ENCODE results near the gene TGM5. TPM values are rescaled to one million over a fixed set of nuclear protein-coding genes. Genes with fewer than 3 reads are reported as not detected.
"Not testable (repeated sequence)": the region's sequence is repeated elsewhere in the genome, so short reads cannot be mapped to it uniquely, and the experiment has no call there.

TGM5 gene
- total RNA-seq, 4 donors from 2014 or later = not detected

DNA sequence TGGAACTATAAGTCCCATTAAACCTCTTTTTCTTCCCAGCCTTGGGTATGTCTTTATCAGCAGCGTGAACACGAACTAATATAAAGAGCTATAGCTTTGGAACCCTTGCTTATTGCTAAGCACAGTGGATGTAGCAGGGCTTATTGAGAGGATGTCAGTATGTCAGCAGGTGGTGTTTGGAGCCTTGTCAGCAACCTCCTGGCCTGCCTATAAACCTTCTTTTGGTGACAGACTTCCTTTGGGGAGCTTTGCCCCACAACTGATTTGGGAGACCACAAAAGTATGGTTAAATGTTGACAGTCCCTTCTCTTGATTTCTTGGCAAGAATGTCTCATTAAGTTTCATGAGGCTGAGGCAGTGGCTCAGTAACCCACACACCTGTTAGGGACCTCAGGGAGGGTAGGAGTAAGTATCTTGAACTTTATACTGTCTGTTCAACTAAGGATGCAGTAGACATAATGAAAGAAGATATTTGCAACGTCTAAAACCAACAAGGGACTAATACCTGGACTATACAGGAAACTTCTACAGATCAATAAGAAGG lies 66.7 kb downstream of the TGM5 start:
- DNase-seq = no peak
- H3K9me3 ChIP-seq = no peaks in the 10 kb centered on the region
- no peak for TF ChIP-seq POLR2A (IDR thresholded peaks at IDR 0.05)
- no peak for TF ChIP-seq CTCF (IDR thresholded peaks at IDR 0.05)
- intact Hi-C loops (cut with DNase I; ENCODE audit: low total_unique reads) = no loop called here
- no peaks in the 10 kb centered on the region for H3K36me3 ChIP-seq
- H3K4me3 ChIP-seq = no peak overlapping the region
- H3K27ac ChIP-seq = no peak overlapping the region
- H3K27me3 ChIP-seq = no peaks in the 10 kb centered on the region
- no peaks in the 10 kb centered on the region for H3K4me1 ChIP-seq

GRCh38 chr15:43198992-43199391 lies 67.7 kb downstream of the TGM5 start:
- no peaks in the 10 kb centered on the region for H3K36me3 ChIP-seq
- no peaks in the 10 kb centered on the region for H3K27me3 ChIP-seq
- intact Hi-C loops (cut with DNase I; ENCODE audit: low total_unique reads) = no loop called here
- no peaks in the 10 kb centered on the region for H3K4me1 ChIP-seq
- H3K4me3 ChIP-seq = no peak overlapping the region
- DNase-seq = no peak
- no peak overlapping the region for H3K27ac ChIP-seq
- no peak for TF ChIP-seq POLR2A (IDR thresholded peaks at IDR 0.05)
- no peaks in the 10 kb centered on the region for H3K9me3 ChIP-seq

DNA sequence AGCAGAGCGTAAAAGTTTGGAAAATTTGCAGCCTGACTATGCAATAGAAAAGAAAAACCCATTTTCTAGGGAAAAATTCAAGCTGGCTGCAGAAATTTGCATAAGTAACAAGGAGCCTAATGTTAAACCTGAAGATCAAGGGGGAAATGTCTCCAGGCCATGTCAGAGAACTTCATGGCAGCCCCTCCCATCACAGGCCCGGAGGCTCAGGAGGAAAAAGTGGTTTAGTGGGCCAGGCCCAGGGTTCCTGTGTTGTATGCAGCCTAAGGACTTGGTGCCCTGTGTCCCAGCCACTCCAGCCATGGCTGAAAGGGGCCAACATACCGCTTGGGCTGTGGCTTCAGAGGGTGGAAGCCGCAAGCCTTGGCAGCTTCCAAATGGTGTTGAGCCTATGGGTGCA lies 68.2 kb downstream of the TGM5 start:
- H3K27ac ChIP-seq; H3K4me3 ChIP-seq; H3K4me1 ChIP-seq; DNase-seq; H3K27me3 ChIP-seq; intact Hi-C loops (cut with DNase I; ENCODE audit: low total_unique reads); H3K9me3 ChIP-seq; H3K36me3 ChIP-seq: not testable (repeated sequence)

- H3K36me3 ChIP-seq; H3K9me3 ChIP-seq; H3K27me3 ChIP-seq; H3K4me3 ChIP-seq; DNase-seq; intact Hi-C loops (cut with DNase I; ENCODE audit: low total_unique reads); H3K27ac ChIP-seq; H3K4me1 ChIP-seq: not testable (repeated sequence)
These were observed 69.0 kb downstream of the TGM5 start for GRCh38 chr15:43197773-43198172.

- TF ChIP-seq CTCF (IDR thresholded peaks at IDR 0.05) (no peak), POLR2A (IDR thresholded peaks at IDR 0.05) (no peak)
- DNase-seq = no peak
- no peaks in the 10 kb centered on the region for H3K36me3 ChIP-seq
- H3K4me3 ChIP-seq = no peak overlapping the region
- intact Hi-C loops (cut with DNase I; ENCODE audit: low total_unique reads) = no loop called here
- H3K27ac ChIP-seq = no peak overlapping the region
- H3K27me3 ChIP-seq = no peaks in the 10 kb centered on the region
- no peaks in the 10 kb centered on the region for H3K9me3 ChIP-seq
- H3K4me1 ChIP-seq = no peaks in the 10 kb centered on the region
These were observed 69.8 kb downstream of the TGM5 start for GRCh38 chr15:43196760-43197548.

DNA sequence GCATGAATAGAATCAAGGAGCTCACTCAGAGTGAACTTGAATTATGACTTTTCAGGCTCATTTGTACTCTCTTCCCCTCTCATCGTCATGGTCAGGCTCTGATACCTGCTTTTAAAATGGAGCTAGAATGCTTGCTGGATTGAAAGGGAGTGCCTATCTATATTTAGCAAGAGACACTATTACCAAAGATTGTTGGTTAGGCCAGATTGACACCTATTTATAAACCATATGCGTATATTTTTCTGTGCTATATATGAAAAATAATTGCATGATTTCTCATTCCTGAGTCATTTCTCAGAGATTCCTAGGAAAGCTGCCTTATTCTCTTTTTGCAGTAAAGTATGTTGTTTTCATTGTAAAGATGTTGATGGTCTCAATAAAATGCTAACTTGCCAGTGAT lies 71.9 kb downstream of the TGM5 start:
- Histone ChIP-seq H3K4me1 (no peaks in the 10 kb centered on the region), H3K9me3 (no peaks in the 10 kb centered on the region), H3K36me3 (no peaks in the 10 kb centered on the region), H3K27ac (no peak overlapping the region), H3K27me3 (no peaks in the 10 kb centered on the region), H3K4me3 (no peak overlapping the region)
- intact Hi-C loops (cut with DNase I; ENCODE audit: low total_unique reads) = no loop called here
- TF ChIP-seq POLR2A (IDR thresholded peaks at IDR 0.05) = no peak
- no peak for TF ChIP-seq CTCF (IDR thresholded peaks at IDR 0.05)
- no peak for DNase-seq
